ENCODE data around the gene ZNF727.
"Not testable (repeated sequence)": the region's sequence is repeated elsewhere in the genome, so short reads cannot be mapped to it uniquely, and the experiment has no call there.

ZNF727 gene

DNA sequence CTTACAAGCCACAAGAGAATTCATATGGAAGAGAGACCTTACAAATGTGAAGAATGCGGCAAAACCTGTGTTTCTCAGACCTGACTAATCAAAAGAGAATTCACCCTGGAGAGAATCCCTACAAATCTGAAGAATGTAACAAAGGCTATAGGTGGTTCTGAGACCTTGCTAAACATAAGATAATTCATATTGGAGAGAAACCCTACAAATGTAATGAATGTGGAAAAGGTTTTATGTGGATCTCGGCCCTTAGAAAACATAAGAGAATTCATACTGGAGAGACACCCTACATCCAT lies 33.4 kb downstream of the ZNF727 start:
- peaks cover 3% of the 10 kb centered on the region for H3K27me3 Mint-ChIP-seq (ENCODE audit: low read depth, poor library complexity)
- DNase-seq: no peak
- no peak overlapping the region for H3K27ac Mint-ChIP-seq
- TF ChIP-seq, protein P1, sequence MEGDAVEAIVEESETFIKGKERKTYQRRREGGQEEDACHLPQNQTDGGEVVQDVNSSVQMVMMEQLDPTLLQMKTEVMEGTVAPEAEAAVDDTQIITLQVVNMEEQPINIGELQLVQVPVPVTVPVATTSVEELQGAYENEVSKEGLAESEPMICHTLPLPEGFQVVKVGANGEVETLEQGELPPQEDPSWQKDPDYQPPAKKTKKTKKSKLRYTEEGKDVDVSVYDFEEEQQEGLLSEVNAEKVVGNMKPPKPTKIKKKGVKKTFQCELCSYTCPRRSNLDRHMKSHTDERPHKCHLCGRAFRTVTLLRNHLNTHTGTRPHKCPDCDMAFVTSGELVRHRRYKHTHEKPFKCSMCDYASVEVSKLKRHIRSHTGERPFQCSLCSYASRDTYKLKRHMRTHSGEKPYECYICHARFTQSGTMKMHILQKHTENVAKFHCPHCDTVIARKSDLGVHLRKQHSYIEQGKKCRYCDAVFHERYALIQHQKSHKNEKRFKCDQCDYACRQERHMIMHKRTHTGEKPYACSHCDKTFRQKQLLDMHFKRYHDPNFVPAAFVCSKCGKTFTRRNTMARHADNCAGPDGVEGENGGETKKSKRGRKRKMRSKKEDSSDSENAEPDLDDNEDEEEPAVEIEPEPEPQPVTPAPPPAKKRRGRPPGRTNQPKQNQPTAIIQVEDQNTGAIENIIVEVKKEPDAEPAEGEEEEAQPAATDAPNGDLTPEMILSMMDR (IDR thresholded peaks at IDR 0.05): no peak
- no peak overlapping the region for H3K4me3 Mint-ChIP-seq
- no peaks in the 10 kb centered on the region for H3K4me1 Mint-ChIP-seq
- H3K36me3 Mint-ChIP-seq (ENCODE audit: low read depth): no peaks in the 10 kb centered on the region
- H3K9me3 Mint-ChIP-seq: peaks cover 94% of the 10 kb centered on the region

DNA sequence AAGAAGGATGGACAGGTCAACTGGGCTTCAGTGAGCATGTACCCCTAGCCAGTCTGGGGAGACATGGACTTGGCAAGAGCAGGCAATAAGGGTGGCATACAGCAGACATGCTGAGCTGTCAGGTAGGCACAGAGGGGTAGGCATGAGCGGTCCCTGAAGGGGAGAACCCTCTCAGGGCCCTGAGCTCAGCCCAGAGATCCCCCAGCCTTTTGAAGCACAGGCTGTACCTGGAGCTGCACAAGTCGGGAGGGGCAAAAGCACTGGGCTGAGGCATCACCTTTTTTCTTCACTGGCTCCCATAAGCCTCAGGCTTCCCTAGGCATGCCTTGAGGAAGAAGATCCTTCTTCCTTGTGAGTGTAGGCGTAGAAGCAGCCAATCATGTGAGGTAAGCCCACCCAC lies 42.3 kb downstream of the ZNF727 start:
- Mint-ChIP-seq H3K4me1 (no peaks in the 10 kb centered on the region), H3K36me3 (ENCODE audit: low read depth) (no peaks in the 10 kb centered on the region), H3K9me3 (peaks cover 85% of the 10 kb centered on the region), H3K27ac (no peak overlapping the region), H3K27me3 (ENCODE audit: low read depth, poor library complexity) (no peaks in the 10 kb centered on the region), H3K4me3 (no peak overlapping the region)
- DNase-seq: no peak
- TF ChIP-seq, protein P1 (IDR thresholded peaks at IDR 0.05): no peak

DNA sequence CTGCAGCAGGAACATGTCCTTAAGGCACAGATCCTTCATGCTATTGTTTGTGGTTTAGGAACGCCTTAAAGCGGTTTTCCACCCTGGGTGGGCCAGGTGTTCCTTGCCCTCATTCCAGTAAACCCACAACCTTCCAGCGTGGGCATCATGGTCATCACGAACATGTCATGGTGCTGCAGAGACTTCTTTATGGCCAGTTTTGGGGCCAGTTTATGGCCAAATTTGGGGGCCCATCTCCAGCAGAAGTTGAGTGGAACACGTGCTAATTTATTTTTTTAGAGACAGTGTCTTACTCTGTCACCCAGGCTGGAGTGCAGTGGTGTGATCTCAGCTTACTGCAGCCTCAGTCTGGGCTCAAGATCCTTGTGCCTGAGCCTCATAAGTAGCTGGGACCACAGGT lies 43.6 kb downstream of the ZNF727 start:
- not testable (repeated sequence) for H3K4me1 Mint-ChIP-seq; H3K27ac Mint-ChIP-seq; DNase-seq; H3K27me3 Mint-ChIP-seq (ENCODE audit: low read depth, poor library complexity); H3K36me3 Mint-ChIP-seq (ENCODE audit: low read depth); H3K4me3 Mint-ChIP-seq
- peaks cover 83% of the 10 kb centered on the region for H3K9me3 Mint-ChIP-seq
